Measurements from ENCODE around the gene HTR2B. TPM values are rescaled to one million over a fixed set of nuclear protein-coding genes. Genes with fewer than 3 reads are reported as not detected.

HTR2B gene
- polyA plus RNA-seq, 1 experiment: 1.2 TPM

- ChIA-PET CTCF (interaction anchor here (1.1 to 4.1 kb wide), 2 partner anchors 78 to 97 kb away, joined by 4 to 13 read pairs; no protein-coding TSS in a partner anchor), POLR2A (no interaction called here)
- no peak for TF ChIP-seq CTCF (IDR thresholded peaks at IDR 0.05; ENCODE audit: low read depth, low read length)
- H3K27ac ChIP-seq (ENCODE audit: low read depth, low read length): no peak overlapping the region
- H3K27me3 ChIP-seq (ENCODE audit: control insufficient read depth, insufficient read depth, low read length): no peaks in the 10 kb centered on the region
- H3K4me3 ChIP-seq (ENCODE audit: low read depth, low read length): no peak overlapping the region
- H3K9me3 ChIP-seq (ENCODE audit: control insufficient read depth, insufficient read depth, low read length): no peaks in the 10 kb centered on the region; the same call in 1 of the 2 replicates
- DNase-seq (ENCODE audit: low read depth, low spot score): no peak
Observed at GRCh38 chr2:231130336-231131056, 5.7 kb upstream of the HTR2B start.

- Histone ChIP-seq H3K9me3 (ENCODE audit: control insufficient read depth, insufficient read depth, low read length) (no peaks in the 10 kb centered on the region; the same call in 1 of the 2 replicates), H3K4me3 (ENCODE audit: low read depth, low read length) (no peak overlapping the region), H3K27ac (ENCODE audit: low read depth, low read length) (no peak overlapping the region), H3K27me3 (ENCODE audit: control insufficient read depth, insufficient read depth, low read length) (no peaks in the 10 kb centered on the region)
- no peak for DNase-seq (ENCODE audit: low read depth, low spot score)
- CTCF ChIA-PET: interaction anchor here (1.0 to 4.1 kb wide), 8 partner anchors 10 to 323 kb away, joined by 3 to 13 read pairs (median 4); no protein-coding TSS in a partner anchor
- TF ChIP-seq CTCF (IDR thresholded peaks at IDR 0.05; ENCODE audit: low read depth, low read length): no peak
- POLR2A ChIA-PET: interaction anchor here (0.6 kb wide), 1 partner anchor 62 kb away, joined by 6 read pairs; no protein-coding TSS in a partner anchor
Observed at GRCh38 chr2:231129216-231129615, 4.4 kb upstream of the HTR2B start.

GRCh38 chr2:231128541-231128940 is 3.7 kb upstream of the HTR2B start:
- no peak for TF ChIP-seq CTCF (IDR thresholded peaks at IDR 0.05; ENCODE audit: low read depth, low read length)
- CTCF ChIA-PET: interaction anchor here (1.0 to 4.1 kb wide), 5 partner anchors 21 to 99 kb away, joined by 3 to 13 read pairs (median 7); no protein-coding TSS in a partner anchor
- DNase-seq (ENCODE audit: low read depth, low spot score): no peak
- POLR2A ChIA-PET: interaction anchor here (0.8 kb wide), 1 partner anchor 34 kb away, joined by 4 read pairs; no protein-coding TSS in a partner anchor
- no peak overlapping the region for H3K4me3 ChIP-seq (ENCODE audit: low read depth, low read length)
- no peaks in the 10 kb centered on the region for H3K27me3 ChIP-seq (ENCODE audit: control insufficient read depth, insufficient read depth, low read length)
- no peaks in the 10 kb centered on the region; the same call in 1 of the 2 replicates for H3K9me3 ChIP-seq (ENCODE audit: control insufficient read depth, insufficient read depth, low read length)
- no peak overlapping the region for H3K27ac ChIP-seq (ENCODE audit: low read depth, low read length)

GRCh38 chr2:231127936-231128335 is 3.1 kb upstream of the HTR2B start:
- no peaks in the 10 kb centered on the region for H3K27me3 ChIP-seq (ENCODE audit: control insufficient read depth, insufficient read depth, low read length)
- H3K4me3 ChIP-seq (ENCODE audit: low read depth, low read length): no peak overlapping the region
- POLR2A ChIA-PET: interaction anchor here (0.8 kb wide), 1 partner anchor 34 kb away, joined by 4 read pairs; no protein-coding TSS in a partner anchor
- no peaks in the 10 kb centered on the region; the same call in 1 of the 2 replicates for H3K9me3 ChIP-seq (ENCODE audit: control insufficient read depth, insufficient read depth, low read length)
- no peak for DNase-seq (ENCODE audit: low read depth, low spot score)
- TF ChIP-seq CTCF (IDR thresholded peaks at IDR 0.05; ENCODE audit: low read depth, low read length): no peak
- CTCF ChIA-PET: interaction anchor here (0.8 to 4.1 kb wide), 3 partner anchors 64 to 285 kb away, joined by 3 to 13 read pairs (median 7); no protein-coding TSS in a partner anchor
- no peak overlapping the region for H3K27ac ChIP-seq (ENCODE audit: low read depth, low read length)

GRCh38 chr2:231127480-231127879 is 2.6 kb upstream of the HTR2B start:
- Histone ChIP-seq H3K27me3 (ENCODE audit: control insufficient read depth, insufficient read depth, low read length) (no peaks in the 10 kb centered on the region), H3K27ac (ENCODE audit: low read depth, low read length) (no peak overlapping the region), H3K9me3 (ENCODE audit: control insufficient read depth, insufficient read depth, low read length) (no peaks in the 10 kb centered on the region; the same call in 1 of the 2 replicates), H3K4me3 (ENCODE audit: low read depth, low read length) (no peak overlapping the region)
- no peak for TF ChIP-seq CTCF (IDR thresholded peaks at IDR 0.05; ENCODE audit: low read depth, low read length)
- CTCF ChIA-PET: interaction anchor here (0.8 to 4.1 kb wide), 3 partner anchors 65 to 285 kb away, joined by 3 to 13 read pairs (median 7); no protein-coding TSS in a partner anchor
- POLR2A ChIA-PET: no interaction called here
- no peak for DNase-seq (ENCODE audit: low read depth, low spot score)
